CD4-positive, alpha-beta T cell treated with Interleukin-6 at 100 ng/mL for 8 hours (primary cell): ENCODE results near the gene CDH19.

Source experiments
- DNase-seq: peaks from one replicate; pipeline ENCODE4 v3.0.0-alpha.2; 2020; ENCODE audit warnings: mixed read lengths, low spot score

Gene CDH19

GRCh38 chr18:66603941-66604627 lies at the start of gene CDH19:
Gene CDH19 (minus strand): TSS chr18:66604090. CDS start chr18:66572204, 31,886 bp downstream.
- no peak for DNase-seq

GRCh38 chr18:66647671-66648070 lies 43.8 kb upstream of the CDH19 start:
- DNase-seq, result no peak

- DNase-seq, result no peak
Observed at GRCh38 chr18:66646609-66647008, 42.7 kb upstream of the CDH19 start.

GRCh38 chr18:66645983-66646382 lies 42.1 kb upstream of the CDH19 start:
- no peak for DNase-seq

- DNase-seq, result no peak
Observed at GRCh38 chr18:66641056-66641455, 37.2 kb upstream of the CDH19 start.

GRCh38 chr18:66640431-66640830 lies 36.5 kb upstream of the CDH19 start:
- no peak for DNase-seq

- no peak for DNase-seq
Observed at GRCh38 chr18:66638856-66639629, 35.2 kb upstream of the CDH19 start.

GRCh38 chr18:66635342-66635741 lies 31.5 kb upstream of the CDH19 start:
- DNase-seq, result no peak

GRCh38 chr18:66632756-66633155 lies 28.9 kb upstream of the CDH19 start:
- no peak for DNase-seq

GRCh38 chr18:66630831-66631230 lies 26.9 kb upstream of the CDH19 start:
- no peak for DNase-seq

- no peak for DNase-seq
Observed at GRCh38 chr18:66623821-66624220, 19.9 kb upstream of the CDH19 start.

- no peak for DNase-seq
Observed at GRCh38 chr18:66621816-66622576, 18.1 kb upstream of the CDH19 start.

- no peak for DNase-seq
Observed at GRCh38 chr18:66616523-66616983, 12.7 kb upstream of the CDH19 start.

- no peak for DNase-seq
Observed at GRCh38 chr18:66615176-66615575, 11.3 kb upstream of the CDH19 start.

GRCh38 chr18:66607632-66608031 lies 3.7 kb upstream of the CDH19 start:
- DNase-seq, result no peak

GRCh38 chr18:66601649-66602048 lies 2.2 kb downstream of the CDH19 start:
- no peak for DNase-seq

GRCh38 chr18:66599190-66599589 lies 4.7 kb downstream of the CDH19 start:
- no peak for DNase-seq

GRCh38 chr18:66587430-66587829 lies 16.5 kb downstream of the CDH19 start:
- DNase-seq, result no peak

GRCh38 chr18:66582211-66582610 lies 21.7 kb downstream of the CDH19 start:
- no peak for DNase-seq

- DNase-seq, result no peak
Observed at GRCh38 chr18:66575263-66575662, 28.6 kb downstream of the CDH19 start.

GRCh38 chr18:66571845-66572244 lies 32.0 kb downstream of the CDH19 start:
- no peak for DNase-seq

GRCh38 chr18:66566616-66567015 lies 37.3 kb downstream of the CDH19 start:
- DNase-seq, result no peak

GRCh38 chr18:66564236-66564635 lies 39.7 kb downstream of the CDH19 start:
- no peak for DNase-seq
